DMS 273 (cell line): ENCODE data around the gene TMEM126B.
"Not testable (repeated sequence)": the region's sequence is repeated elsewhere in the genome, so short reads cannot be mapped to it uniquely, and the experiment has no call there.

Experiments
- DNase-seq: peaks from one replicate; lab custom pipeline; 2025; ENCODE audit not compliant: unreplicated experiment; lab: John Stamatoyannopoulos, UW

Gene TMEM126B

DNA sequence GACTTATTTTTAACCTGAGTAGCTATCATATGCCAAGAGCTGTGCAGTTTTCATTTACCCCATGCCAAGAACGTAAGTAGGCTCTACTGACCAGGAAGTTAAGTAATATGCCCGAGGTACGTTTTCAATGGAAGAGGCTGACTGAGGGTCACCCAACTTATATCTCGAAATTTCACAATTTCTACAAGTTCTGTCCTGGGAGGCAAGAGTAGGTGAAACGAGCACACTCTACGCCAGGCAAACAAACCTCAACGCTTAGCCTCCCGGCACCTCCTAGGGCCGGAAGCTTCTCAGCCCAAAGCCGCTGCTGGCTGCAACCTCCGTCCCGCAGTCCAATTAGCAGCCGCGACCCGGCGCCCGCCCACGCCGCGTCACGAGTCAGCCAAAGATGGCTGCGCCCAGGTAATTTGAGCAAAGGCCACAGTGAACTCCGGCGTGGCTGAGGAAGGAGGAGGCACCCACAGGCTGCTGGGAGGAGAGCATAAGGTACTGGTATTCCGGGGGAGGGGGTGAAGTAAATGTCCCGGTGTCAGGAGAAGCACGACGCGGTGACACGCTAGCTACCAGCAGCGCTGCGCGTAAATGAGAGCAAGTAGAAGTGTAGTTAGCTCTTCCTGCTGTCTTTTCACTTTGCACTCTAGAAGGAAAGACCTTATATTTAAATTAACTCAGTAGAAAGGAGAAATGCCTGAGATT lies 19.4 kb downstream of the TMEM126B start, which contains the start of gene TMEM126A:
Gene TMEM126A (plus strand): TSS at position 364 of the 696 bp plus-strand sequence. CDS start 2,289 bp downstream, outside the sequence.
- peak; percentile 94 for DNase-seq

DNA sequence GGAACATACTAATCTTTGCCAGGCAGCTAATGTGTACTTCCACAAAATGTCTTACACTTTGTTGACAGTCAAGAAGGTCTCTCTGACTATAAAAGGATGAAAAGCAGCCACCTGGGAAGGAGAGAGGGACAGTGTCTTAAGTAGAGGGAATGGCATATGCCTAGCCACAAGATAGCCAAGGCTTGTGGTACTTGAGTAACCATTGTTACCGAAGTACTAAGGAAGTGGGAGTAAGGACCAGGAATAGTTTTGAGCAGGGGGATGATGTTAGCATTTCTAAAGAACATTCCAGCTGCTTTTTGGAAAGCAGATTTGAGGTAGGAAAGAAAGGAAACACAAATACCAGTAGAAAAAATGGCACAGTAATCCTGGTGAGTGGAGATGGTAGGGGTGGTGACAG lies 22.7 kb downstream of the TMEM126B start:
- DNase-seq: no peak

DNA sequence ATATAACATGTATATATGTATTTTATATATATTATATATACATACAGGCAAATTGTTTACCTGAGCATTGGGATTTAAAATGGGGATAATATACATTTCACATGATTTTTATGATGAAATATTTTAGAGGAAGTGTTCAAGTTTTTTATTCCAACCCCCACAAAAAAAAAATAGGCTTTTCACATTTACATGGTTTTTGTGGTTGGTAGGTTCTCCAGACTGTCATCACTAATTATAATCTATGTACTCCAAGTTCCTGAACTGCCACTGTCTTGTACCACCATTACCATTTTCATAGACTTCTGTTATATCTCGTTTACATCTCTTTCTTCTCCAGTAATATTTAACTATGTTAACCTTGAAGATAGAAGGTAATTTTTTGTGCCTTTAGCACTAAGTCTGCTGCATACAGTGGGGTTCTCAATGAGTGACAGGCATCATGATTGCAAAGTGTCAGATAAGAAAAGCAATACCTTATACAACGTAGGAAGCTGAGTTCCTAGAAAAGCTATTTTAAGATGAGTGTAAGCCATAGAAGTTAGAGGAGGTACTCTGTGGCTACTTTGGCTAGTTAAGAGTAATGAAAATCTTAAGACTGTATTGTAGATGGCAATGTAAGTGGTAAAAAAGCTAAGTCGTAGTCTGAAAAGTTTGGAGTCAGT lies 24.5 kb downstream of the TMEM126B start:
- no peak for DNase-seq

DNA sequence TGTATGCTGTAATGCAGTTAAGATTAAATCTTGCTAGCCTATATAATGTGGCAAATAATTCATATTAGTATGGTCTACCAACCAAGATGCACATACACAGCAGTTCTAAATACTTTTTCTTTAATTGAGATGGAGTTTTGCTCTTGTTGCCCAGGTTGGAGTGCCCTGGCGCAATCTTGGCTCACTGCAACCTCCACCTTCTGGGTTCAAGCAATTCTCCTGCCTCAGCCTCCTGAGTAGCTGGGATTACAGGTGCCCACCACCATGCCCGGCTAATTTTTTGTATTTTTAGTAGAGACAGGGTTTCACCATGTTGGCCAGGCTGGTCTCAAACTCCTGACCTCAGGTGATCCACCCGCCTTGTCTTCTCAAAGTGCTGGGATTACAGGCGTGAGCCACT lies 25.9 kb downstream of the TMEM126B start:
- not testable (repeated sequence) for DNase-seq

DNA sequence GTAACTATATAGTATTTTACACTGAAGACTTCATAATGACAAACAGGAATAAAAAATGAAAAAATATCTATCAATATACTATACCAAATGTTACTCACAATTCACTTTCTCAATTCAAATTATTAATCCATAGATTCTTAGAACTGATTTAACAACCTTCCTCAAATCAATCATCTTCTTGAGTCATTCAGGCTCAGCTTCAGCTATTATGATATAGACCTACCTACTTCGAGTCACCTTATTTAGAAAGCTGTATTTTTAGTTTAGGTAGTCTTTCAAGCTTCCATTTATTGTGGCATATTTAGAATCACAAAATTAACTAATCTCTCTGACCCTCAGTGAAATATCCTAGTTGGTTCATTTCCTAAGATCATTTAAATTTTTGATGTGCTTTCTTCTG lies 28.4 kb downstream of the TMEM126B start:
- no peak for DNase-seq

DNA sequence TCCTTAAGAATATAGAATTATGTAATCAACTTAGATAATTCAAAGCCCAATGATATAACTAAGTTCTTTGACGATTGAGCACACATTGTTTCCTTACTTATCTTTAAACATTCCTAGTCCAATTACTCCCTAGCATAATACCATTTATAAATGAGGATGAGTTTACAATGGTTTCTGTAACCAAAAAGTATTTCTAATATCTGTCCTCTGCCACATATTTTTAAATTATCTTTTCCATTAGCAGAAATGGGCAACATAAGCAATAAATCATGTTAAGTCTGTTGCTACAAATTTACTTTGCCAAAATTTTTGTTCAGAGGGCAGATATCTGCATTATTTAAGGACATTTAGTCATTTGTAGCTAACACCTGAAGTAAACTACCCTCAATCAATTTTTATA lies 29.8 kb downstream of the TMEM126B start:
- no peak for DNase-seq

DNA sequence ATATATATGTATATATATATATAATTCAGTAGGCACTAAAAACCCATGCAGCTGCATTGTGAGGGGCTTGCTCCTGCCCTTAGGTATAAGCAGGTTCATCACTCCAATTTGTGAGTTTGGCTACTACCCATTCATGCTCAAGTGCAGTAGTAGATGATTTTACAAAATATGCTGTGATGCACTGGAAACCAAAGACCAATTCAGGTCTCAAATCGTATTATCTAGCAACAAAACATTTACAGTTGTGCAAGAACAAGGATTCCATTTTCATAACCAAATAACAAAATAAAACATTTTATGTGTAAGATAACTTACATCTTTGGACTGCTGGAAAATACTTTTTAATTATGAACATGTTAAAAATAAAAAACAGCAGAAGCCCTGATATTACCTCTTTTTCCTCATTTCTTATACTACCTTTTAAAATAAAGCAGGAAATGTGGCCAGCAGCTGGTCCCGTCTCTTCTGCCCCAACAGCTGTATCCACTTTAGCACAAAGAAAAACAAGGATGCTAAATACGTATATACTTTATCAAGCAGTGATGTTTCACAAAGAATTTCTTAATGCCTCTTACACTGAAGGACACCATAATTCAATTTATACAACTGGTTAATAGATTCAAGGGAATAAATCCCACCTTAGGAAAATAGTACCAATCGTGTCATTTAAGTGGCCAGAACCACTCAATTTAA lies 33.7 kb downstream of the TMEM126B start:
- DNase-seq: no peak

DNA sequence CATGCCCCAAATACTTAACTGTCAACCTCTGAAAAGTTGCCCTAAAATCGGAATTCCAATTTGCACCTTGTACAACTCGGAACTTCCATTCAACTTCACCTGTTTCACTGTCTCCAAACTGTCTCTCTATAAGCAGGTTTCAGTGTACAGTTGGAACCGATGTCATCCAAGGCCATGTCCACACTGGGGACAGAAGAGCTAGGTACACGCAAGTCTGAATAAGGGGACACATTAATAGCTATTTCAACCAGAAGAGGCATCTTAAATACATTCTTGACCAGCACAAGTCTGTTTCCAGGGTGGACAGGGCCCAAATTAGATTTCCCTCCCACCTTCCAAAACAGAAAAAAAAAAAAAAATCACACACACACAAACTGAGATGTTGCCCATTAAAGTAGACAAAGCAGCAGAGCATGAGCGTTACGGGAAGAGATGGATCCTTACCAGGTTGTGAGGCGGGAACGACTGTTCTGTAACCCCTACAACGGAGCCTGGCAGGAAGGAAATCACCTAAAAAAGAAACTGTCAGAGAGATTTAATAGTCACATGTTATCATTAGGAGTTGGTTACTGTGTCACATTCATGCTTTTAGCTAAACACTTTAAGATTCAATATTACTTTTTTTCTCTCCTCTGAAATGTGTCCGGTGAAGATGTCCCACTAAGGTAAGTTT lies 34.8 kb downstream of the TMEM126B start:
- DNase-seq: peak; percentile 20

DNA sequence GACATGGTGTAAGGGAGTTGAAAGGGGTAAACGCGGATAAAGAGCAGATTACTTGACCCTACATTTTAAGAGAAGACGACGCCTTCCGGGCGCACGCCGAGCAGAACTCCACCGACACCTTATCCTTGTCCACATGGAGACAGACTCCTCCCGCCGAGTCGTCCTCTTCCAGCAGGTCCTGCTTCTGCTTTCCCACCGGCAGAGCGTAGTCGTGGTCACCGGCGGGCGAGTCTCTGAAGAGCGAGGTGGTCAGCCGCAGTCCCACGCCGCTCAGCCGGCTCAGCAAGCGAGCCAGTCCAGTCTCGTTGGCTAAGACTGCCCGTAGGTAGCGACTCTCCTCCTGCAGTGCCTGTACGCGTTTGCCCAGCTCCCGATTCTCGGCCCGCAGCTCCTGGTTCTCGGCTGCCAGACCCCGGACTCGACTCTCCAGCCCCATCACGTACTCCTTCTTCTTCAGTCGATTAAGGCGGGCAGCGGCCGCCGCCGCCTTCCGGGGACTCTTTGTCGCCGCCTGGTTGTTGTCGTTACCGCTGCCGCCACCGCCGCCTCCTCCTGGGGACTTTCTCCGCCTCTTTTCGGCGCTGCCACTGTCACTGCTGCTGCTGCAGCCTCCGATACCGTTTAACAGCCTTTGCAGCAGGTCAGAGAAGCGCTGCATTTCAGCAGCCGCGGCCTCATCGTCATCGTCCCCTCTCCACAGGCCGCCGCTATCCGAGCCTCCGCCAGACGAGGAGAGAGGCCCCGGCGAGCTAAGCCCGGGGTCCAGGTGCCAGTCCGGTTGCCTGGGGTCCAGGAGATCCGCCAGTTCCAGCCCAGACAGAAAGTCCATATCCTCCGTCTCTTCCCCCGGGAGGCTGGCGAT lies 35.6 kb downstream of the TMEM126B start:
- DNase-seq: peak; percentile 74

DNA sequence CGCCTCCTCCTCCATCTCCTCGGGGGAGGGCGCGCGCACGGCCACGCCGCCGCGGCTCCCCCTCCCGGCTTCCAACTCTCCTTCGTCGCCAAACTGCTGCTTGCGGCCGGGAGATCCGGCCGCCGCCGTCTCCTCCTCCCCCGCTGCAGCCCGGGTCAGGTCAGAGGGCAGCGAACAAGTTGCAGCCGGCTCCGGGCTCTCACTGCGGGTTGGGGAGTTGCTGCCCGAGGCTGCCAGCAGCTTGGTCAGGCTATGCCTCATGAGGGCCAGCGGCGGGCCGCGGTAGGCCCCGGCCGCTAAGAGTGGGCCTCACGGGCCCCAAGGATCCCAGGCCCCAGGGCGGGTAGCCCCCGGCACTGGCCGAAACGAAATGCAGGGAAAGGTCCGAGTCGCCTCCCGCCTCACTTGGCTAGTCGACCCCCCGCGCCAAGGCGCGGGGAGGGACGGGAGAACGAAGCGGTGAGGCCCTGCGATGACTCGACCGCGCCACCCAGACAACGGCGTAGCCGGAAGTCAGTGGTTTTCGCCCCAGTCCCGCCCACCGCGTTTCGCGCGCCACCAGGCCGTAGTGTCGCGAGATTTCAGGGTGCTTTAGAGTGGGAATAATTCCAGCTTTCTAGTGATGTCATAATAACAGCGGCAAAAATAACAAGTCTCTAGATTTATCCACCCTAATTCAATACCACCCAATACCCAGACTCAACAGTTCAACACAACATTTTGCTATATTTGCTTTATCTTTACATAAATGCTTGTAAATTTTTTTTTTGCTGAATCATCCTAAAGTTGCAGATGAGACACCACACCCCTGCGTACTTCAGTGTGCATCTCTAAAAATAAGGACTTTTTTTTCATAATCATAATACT lies 36.5 kb downstream of the TMEM126B start, which contains the start of gene CREBZF:
Gene CREBZF (minus strand): TSS at position 515 of the 867 bp plus-strand sequence. CDS start 254 bp downstream, at position 261.
- DNase-seq: peak; percentile 96

DNA sequence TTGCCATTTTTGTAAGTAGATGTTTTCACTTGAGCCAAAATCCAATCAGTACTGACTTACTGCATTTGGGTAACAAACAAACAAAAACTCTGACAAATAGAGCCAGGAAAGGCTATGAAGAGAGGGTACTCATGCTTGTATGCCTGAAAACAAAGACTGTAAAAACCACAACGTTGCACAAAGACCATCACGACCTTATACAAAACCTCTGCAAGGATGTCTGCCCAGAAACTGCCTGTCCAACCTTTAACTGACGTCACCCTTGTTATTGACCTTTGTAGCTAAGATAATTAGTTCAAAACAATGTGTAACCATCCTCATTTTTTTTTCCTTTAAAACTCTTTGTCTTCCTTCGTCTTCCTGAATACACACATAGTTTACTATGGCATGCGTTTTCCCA lies 37.3 kb downstream of the TMEM126B start:
- no peak for DNase-seq

DNA sequence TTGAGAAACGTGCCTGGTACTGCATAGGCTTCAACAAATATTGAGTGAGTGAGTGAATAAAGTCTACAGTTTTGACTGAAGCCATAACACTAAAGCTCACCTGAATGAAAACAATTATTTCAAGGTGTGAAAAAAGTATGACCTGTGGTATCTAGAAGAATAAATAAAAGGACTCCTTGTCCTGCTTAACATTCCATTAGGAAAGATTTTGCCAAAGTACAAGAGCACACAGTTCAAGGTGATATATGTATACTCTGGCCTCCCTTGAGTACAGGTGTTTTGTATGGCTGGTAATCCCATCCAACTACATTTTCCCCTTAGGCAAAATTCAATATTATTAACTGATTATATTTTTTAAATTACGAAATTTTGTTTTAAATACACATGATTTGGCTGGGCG lies 38.3 kb downstream of the TMEM126B start:
- no peak for DNase-seq

DNA sequence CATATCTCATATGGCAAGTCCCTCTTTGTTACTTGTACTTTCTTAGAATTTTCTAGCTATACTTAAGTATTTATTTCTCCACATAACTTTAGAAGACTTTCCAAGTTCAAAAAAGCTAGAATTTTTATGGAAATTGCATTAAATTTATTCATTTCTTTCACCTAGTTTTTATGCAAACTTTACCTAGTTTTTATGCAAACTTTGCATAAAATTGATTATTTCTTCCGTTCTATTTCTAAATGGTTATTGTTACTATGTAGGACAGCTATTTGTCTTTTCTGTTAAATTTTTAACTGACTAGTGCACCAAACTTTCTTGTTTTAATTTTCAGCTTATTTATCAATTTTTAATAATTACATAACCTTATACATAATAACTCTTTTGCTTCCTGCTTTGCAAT lies 39.8 kb downstream of the TMEM126B start:
- no peak for DNase-seq

DNA sequence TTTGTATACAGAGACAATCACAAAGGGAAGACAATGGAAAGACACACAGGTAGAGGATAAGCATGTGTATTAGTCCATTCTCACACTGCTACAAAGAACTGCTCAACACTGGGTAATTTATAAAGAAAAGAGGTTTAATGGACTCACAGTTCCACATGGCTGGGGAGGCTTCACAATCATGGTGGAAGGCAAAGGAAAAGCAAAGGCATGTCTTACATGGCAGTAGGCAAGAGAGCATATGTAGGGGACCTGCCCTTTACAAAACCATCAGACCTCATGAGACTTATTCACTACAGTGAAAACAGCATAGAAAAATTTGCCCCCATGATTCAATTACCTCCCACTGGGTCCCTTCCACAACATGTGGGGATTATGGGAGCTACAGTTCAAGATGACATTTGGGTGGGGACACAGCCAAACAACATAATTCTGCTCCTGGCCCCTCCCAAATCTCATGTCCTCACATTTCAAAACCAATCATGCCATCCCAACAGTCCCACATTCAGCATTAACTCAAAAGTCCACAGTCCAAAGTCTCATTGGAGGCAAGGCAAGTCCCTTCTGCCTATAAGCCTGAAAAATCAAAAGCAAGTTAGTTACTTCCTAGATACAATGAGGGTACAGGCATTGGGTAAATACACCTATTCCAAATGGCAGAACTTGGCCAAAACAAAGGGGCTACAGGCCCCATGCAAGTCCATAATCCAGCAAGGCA lies 42.7 kb downstream of the TMEM126B start:
- not testable (repeated sequence) for DNase-seq

DNA sequence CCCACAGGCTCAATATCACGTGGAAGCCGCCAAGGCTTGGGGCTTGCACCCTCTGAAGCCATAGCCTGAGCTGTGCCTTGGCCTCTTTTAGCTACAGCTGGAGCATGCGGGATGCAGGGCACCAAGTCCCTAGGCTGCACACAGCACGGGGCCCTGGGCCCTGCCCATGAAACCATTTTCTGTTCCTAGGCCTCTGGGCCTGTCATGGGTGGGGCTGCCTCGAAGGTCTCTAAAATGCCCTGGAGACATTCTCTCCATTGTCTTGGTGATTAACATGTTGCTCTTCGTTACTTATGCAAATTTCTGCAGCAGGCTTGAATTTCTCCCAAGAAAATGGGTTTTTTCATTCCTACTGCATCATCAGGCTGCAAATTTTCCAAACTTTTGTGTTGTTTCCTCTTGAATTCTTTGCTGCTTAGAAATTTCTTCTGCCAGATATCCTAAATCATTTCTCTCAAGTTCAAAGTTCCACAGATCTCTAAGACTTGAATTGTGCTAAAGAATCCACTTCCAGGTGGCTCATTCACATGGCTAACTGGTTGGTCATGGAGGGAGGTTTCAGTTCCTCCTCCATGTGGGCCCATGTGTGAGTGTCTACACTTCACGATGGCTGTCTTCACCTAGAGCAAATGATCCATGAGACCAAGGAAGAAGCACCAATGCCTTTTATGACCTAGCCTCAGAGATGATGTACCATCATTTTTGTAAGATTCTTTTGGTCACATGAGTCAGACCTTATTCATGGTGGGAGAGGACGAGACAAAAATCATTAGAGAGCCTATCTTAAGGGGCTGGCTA lies 43.9 kb downstream of the TMEM126B start:
- no peak for DNase-seq

DNA sequence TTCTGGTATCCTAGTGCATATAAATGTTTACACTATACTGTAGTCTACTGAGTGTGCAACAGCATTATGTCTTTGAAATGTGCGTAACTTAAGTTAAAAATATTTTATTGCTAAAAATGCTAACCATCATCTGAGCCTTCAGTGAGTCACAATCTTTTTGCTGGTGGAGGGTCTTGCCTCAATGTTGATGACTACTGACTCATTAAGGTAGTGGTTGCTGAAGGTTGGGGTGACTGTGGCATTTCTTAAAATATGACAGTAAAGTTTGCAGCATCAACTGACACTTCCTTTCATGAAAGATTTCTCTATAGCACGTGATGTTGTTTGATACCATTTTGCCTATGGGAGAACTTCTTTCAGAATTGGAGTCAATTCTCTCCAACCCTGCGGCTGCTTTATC lies 45.0 kb downstream of the TMEM126B start:
- DNase-seq: no peak

DNA sequence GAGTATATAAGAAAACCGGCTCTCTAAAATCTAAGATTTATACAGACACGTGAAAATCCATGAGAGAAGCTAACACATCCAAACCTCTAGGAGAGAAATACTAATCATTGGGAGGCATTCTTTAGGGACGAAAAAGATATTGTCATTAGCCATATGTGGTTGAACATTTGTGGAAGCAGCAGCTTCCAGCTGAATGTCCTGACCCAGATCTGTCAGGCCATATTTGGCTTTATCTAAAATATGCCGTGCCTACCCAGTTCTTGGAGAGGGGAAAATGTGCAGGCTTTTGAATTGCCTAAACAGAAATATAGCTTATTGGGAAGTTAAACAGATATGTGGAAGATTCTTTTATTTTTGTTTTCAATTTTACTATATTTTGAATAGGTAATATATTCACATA lies 51.2 kb downstream of the TMEM126B start:
- DNase-seq: no peak

DNA sequence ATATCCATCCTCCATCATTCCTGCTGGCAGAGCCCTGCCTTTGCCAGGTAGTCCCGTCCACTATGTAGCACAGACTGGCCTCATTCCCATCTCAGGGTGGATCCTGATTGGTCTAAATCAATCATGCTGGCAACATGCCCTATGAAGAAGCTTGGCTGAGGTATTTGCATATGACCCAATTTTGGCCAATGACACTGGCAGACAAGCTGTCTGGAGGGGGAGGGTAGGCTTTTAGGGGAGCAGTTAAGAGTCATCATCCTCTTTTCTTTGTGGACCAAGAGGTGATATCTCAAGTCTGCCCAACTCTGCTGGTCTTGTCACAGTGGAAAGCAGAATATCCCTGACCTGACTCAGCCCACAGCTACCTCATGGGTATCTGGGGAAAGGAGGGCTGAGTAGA lies 52.5 kb downstream of the TMEM126B start:
- DNase-seq: peak; percentile 4
